Measurements from ENCODE around the gene ZNF217. TPM values are rescaled to one million over a fixed set of nuclear protein-coding genes. Genes with fewer than 3 reads are reported as not detected.
"Not testable (repeated sequence)": the region's sequence is repeated elsewhere in the genome, so short reads cannot be mapped to it uniquely, and the experiment has no call there.

ZNF217 gene
- total and polyA plus RNA-seq, 10 of the 15 experiments (the other 5 are each of a cell fraction or from before 2014, with no cell fraction given): 8.5 to 76.6 (median 40.6) TPM

- H3K27ac ChIP-seq (ENCODE audit: control insufficient read depth, insufficient read depth); H2AFZ ChIP-seq (ENCODE audit: control insufficient read depth, low read depth, low read length); SMC1A ChIA-PET (ENCODE audit: uncharacterized antibody, unreplicated experiment); CTCF ChIA-PET; DNase-seq (ENCODE audit: low read depth, low spot score); FAIRE-seq; H3K36me3 ChIP-seq (ENCODE audit: control insufficient read depth in 2 of 2, insufficient read depth in 2 of 2, low read length in 1 of 2); H3K9ac ChIP-seq (ENCODE audit: control insufficient read depth, insufficient read depth, low read length); H3K27me3 ChIP-seq (replicated peaks in 1 of 2; ENCODE audit: control insufficient read depth in 2 of 2, insufficient read depth in 2 of 2, low read length in 1 of 2); H3K79me2 ChIP-seq (ENCODE audit: control insufficient read depth, insufficient read depth, low read length); in situ Hi-C loops (cut with MboI); H3K4me2 ChIP-seq (ENCODE audit: control insufficient read depth, insufficient read depth); intact Hi-C loops (cut with micrococcal nuclease; ENCODE audit: unreplicated experiment); H4K20me1 ChIP-seq (ENCODE audit: control insufficient read depth, insufficient read depth); BruUV-seq (replicated peaks); H3K4me3 ChIP-seq; RAD21 ChIA-PET (ENCODE audit: unreplicated experiment); H3K4me1 ChIP-seq (ENCODE audit: control insufficient read depth, insufficient read depth, low read length); H3K9me3 ChIP-seq (replicated peaks; ENCODE audit: control insufficient read depth, insufficient read depth, low read length); ATAC-seq: not testable (repeated sequence)
- POLR2A ChIA-PET: interaction anchor here (0.6 kb wide), 1 partner anchor 137 kb away, joined by 5 read pairs; no protein-coding TSS in a partner anchor
- 50% methylated on average over 2 of the region's 2 CpGs for WGBS (ENCODE audit: insufficient coverage, insufficient replicate concordance, low lambda C conversion rate, missing lambda C conversion rate)
Measured at GRCh38 chr20:53523615-53524014, 70.0 kb downstream of the ZNF217 start.

GRCh38 chr20:53522696-53523095 lies 70.9 kb downstream of the ZNF217 start:
- no peak overlapping the region for H3K4me3 ChIP-seq
- no peak overlapping the region for H3K27ac ChIP-seq (ENCODE audit: control insufficient read depth, insufficient read depth)
- ATAC-seq (no peak), DNase-seq (ENCODE audit: low read depth, low spot score) (no peak), FAIRE-seq (no peak)
- H3K4me1 ChIP-seq (ENCODE audit: control insufficient read depth, insufficient read depth, low read length): no peaks in the 10 kb centered on the region
- H3K27me3 ChIP-seq (replicated peaks in 1 of 2; ENCODE audit: control insufficient read depth in 2 of 2, insufficient read depth in 2 of 2, low read length in 1 of 2): no peaks in the 10 kb centered on the region
- H3K36me3 ChIP-seq (ENCODE audit: control insufficient read depth in 2 of 2, insufficient read depth in 2 of 2, low read length in 1 of 2): no peaks in the 10 kb centered on the region
- WGBS (ENCODE audit: insufficient coverage, insufficient replicate concordance, low lambda C conversion rate, missing lambda C conversion rate): 50% methylated on average over 5 of the region's 5 CpGs
- H4K20me1 ChIP-seq (ENCODE audit: control insufficient read depth, insufficient read depth): no peaks in the 10 kb centered on the region
- SMC1A ChIA-PET (ENCODE audit: uncharacterized antibody, unreplicated experiment): no interaction called here
- in situ Hi-C loops (cut with MboI) (no loop called here), intact Hi-C loops (cut with micrococcal nuclease; ENCODE audit: unreplicated experiment) (no loop called here)
- no peak overlapping the region for H3K4me2 ChIP-seq (ENCODE audit: control insufficient read depth, insufficient read depth)
- RAD21 ChIA-PET (ENCODE audit: unreplicated experiment): no interaction called here
- no peak overlapping the region for H3K9ac ChIP-seq (ENCODE audit: control insufficient read depth, insufficient read depth, low read length)
- POLR2A ChIA-PET: no interaction called here
- CTCF ChIA-PET: interaction anchor here (0.6 kb wide), 1 partner anchor 818 kb away, joined by 3 read pairs; no protein-coding TSS in a partner anchor
- H3K79me2 ChIP-seq (ENCODE audit: control insufficient read depth, insufficient read depth, low read length): no peaks in the 10 kb centered on the region
- no TSS peak for BruUV-seq (replicated peaks)
- no peak overlapping the region for H2AFZ ChIP-seq (ENCODE audit: control insufficient read depth, low read depth, low read length)
- H3K9me3 ChIP-seq (replicated peaks; ENCODE audit: control insufficient read depth, insufficient read depth, low read length): no peaks in the 10 kb centered on the region
- TF ChIP-seq SREBF2 (IDR thresholded peaks at IDR 0.05; ENCODE audit: low read length): no peak
- no peak for TF ChIP-seq ATF3 (IDR thresholded peaks at IDR 0.05; ENCODE audit: borderline replicate concordance, extremely low read depth, low read depth, low read length)
- no peak for TF ChIP-seq FOXK2 (IDR thresholded peaks at IDR 0.05)
- TF ChIP-seq KDM1A (IDR thresholded peaks at IDR 0.05; ENCODE audit: borderline replicate concordance): no peak
- TF ChIP-seq POLR2AphosphoS5 (IDR thresholded peaks at IDR 0.05; ENCODE audit: low read length): no peak
- TF ChIP-seq PBX3 (IDR thresholded peaks at IDR 0.05; ENCODE audit: insufficient replicate concordance, low read depth, low read length): no peak
- TF ChIP-seq LARP7 (IDR thresholded peaks at IDR 0.05): no peak
- TF ChIP-seq ZNF207 (IDR thresholded peaks at IDR 0.05; ENCODE audit: borderline replicate concordance): no peak
- TF ChIP-seq NFYA (IDR thresholded peaks at IDR 0.05; ENCODE audit: borderline replicate concordance, low read depth, low read length): no peak
- TF ChIP-seq, protein P1, sequence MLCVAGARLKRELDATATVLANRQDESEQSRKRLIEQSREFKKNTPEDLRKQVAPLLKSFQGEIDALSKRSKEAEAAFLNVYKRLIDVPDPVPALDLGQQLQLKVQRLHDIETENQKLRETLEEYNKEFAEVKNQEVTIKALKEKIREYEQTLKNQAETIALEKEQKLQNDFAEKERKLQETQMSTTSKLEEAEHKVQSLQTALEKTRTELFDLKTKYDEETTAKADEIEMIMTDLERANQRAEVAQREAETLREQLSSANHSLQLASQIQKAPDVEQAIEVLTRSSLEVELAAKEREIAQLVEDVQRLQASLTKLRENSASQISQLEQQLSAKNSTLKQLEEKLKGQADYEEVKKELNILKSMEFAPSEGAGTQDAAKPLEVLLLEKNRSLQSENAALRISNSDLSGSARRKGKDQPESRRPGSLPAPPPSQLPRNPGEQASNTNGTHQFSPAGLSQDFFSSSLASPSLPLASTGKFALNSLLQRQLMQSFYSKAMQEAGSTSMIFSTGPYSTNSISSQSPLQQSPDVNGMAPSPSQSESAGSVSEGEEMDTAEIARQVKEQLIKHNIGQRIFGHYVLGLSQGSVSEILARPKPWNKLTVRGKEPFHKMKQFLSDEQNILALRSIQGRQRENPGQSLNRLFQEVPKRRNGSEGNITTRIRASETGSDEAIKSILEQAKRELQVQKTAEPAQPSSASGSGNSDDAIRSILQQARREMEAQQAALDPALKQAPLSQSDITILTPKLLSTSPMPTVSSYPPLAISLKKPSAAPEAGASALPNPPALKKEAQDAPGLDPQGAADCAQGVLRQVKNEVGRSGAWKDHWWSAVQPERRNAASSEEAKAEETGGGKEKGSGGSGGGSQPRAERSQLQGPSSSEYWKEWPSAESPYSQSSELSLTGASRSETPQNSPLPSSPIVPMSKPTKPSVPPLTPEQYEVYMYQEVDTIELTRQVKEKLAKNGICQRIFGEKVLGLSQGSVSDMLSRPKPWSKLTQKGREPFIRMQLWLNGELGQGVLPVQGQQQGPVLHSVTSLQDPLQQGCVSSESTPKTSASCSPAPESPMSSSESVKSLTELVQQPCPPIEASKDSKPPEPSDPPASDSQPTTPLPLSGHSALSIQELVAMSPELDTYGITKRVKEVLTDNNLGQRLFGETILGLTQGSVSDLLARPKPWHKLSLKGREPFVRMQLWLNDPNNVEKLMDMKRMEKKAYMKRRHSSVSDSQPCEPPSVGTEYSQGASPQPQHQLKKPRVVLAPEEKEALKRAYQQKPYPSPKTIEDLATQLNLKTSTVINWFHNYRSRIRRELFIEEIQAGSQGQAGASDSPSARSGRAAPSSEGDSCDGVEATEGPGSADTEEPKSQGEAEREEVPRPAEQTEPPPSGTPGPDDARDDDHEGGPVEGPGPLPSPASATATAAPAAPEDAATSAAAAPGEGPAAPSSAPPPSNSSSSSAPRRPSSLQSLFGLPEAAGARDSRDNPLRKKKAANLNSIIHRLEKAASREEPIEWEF (IDR thresholded peaks at IDR 0.05; ENCODE audit: insufficient replicate concordance, low read depth, low read length): no peak

Measured in GM12878 (cell line).